Activated CD4-positive, alpha-beta T cell treated with anti-CD3 and anti-CD28 coated beads, Interleukin-2, Interleukin-4, amounts not matched to agents 100 ng/mL and 50 ng/mL, durations not matched to agents 16 hours and 8 hours (primary cell): ENCODE data around the gene TMCO2.
A peak's percentile ranks its signal among the peaks of the same experiment; 100 is the strongest.

ENCODE experiments used
- DNase-seq: peaks from one replicate; pipeline ENCODE4 v3.0.0-alpha.2; 2020; ENCODE audit warnings: low spot score

The TMCO2 gene

GRCh38 chr1:40257688-40258444, 10.1 kb downstream of the TMCO2 start, which contains the start of gene ZMPSTE24:
TSS of gene ZMPSTE24 (plus strand) at chr1:40258236. CDS start at chr1:40258272, 36 bp downstream.
- peak; percentile 98 for DNase-seq

GRCh38 chr1:40258445-40258769, 10.7 kb downstream of the TMCO2 start:
- DNase-seq: no peak

- DNase-seq: peak; percentile 68
Measured at GRCh38 chr1:40264354-40264781, 16.6 kb downstream of the TMCO2 start.

- DNase-seq: no peak
Measured at GRCh38 chr1:40265298-40265697, 17.6 kb downstream of the TMCO2 start.

- no peak for DNase-seq
Measured at GRCh38 chr1:40265919-40266318, 18.2 kb downstream of the TMCO2 start.

- DNase-seq: no peak
Measured at GRCh38 chr1:40266786-40267535, 19.2 kb downstream of the TMCO2 start.

- no peak for DNase-seq
Measured at GRCh38 chr1:40267767-40268187, 20.0 kb downstream of the TMCO2 start.

- DNase-seq: no peak
Measured at GRCh38 chr1:40268211-40268610, 20.5 kb downstream of the TMCO2 start.

GRCh38 chr1:40270152-40270834, 22.6 kb downstream of the TMCO2 start:
- DNase-seq: peak; percentile 66

GRCh38 chr1:40272653-40273213, 25.0 kb downstream of the TMCO2 start:
- no peak for DNase-seq

- DNase-seq: no peak
Measured at GRCh38 chr1:40273547-40274166, 25.9 kb downstream of the TMCO2 start.

GRCh38 chr1:40274331-40274730, 26.6 kb downstream of the TMCO2 start:
- DNase-seq: no peak

GRCh38 chr1:40276122-40276521, 28.4 kb downstream of the TMCO2 start:
- DNase-seq: no peak

GRCh38 chr1:40281853-40282252, 34.1 kb downstream of the TMCO2 start:
- DNase-seq: no peak

- no peak for DNase-seq
Measured at GRCh38 chr1:40291293-40291692, 43.6 kb downstream of the TMCO2 start.

GRCh38 chr1:40299366-40300248, 51.9 kb downstream of the TMCO2 start:
- DNase-seq: no peak

- no peak for DNase-seq
Measured at GRCh38 chr1:40300249-40300567, 52.5 kb downstream of the TMCO2 start.

- no peak for DNase-seq
Measured at GRCh38 chr1:40300651-40301050, 52.9 kb downstream of the TMCO2 start.

- DNase-seq: no peak
Measured at GRCh38 chr1:40301066-40301465, 53.3 kb downstream of the TMCO2 start.
